GM12801 (cell line): Measurements from ENCODE around the gene SDK2.

Experiments used
- TF ChIP-seq, protein P1 (sequence below): IDR thresholded peaks from one replicate; pipeline ENCODE4 v1.5.1; 2011; ENCODE audit warnings: control low read depth; ENCODE audit not compliant: insufficient read length; ENCODE audit errors: extremely low read depth

SDK2 gene

DNA sequence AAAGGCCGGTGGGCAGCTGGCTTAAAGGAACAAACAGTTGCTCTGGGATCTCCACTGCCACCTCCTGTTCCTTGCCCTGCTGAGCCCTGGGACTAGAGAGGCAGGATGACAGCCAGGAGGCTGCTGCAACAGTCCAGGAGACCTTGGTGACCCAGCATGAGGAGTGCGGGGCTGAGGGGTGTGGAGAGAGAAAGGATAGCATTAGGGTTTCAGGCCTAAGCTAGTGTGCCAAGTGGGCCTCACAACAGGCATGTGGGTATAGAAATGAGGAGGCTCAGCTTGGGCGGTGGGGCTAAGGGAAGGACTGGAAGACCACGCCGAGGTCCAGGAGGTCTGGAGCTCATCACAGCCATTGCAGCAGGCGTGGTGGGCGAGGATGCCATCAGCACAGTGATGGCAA is 39.8 kb downstream of the SDK2 start:
- TF ChIP-seq, protein P1, sequence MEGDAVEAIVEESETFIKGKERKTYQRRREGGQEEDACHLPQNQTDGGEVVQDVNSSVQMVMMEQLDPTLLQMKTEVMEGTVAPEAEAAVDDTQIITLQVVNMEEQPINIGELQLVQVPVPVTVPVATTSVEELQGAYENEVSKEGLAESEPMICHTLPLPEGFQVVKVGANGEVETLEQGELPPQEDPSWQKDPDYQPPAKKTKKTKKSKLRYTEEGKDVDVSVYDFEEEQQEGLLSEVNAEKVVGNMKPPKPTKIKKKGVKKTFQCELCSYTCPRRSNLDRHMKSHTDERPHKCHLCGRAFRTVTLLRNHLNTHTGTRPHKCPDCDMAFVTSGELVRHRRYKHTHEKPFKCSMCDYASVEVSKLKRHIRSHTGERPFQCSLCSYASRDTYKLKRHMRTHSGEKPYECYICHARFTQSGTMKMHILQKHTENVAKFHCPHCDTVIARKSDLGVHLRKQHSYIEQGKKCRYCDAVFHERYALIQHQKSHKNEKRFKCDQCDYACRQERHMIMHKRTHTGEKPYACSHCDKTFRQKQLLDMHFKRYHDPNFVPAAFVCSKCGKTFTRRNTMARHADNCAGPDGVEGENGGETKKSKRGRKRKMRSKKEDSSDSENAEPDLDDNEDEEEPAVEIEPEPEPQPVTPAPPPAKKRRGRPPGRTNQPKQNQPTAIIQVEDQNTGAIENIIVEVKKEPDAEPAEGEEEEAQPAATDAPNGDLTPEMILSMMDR, result no peak

DNA sequence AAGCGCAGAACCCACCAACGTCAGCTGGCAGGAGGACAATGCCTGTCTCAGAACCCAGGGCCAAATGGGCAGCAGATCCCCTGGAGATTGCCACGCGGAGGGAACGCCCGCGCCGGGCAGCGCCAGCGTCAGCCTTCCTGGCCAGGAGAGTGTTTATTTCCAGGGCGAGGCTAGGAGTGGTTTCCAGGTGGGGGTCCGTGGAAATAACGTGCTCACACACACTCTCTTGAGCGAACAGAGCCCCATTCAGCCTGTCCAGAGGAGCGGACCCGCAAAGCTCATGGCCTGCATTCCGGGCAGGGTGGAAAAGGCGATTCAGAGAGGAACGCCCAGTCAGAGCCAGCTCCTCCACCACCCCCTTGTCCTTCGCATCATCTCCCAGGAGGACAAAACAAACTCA is 40.3 kb downstream of the SDK2 start:
- TF ChIP-seq, protein P1, result no peak

DNA sequence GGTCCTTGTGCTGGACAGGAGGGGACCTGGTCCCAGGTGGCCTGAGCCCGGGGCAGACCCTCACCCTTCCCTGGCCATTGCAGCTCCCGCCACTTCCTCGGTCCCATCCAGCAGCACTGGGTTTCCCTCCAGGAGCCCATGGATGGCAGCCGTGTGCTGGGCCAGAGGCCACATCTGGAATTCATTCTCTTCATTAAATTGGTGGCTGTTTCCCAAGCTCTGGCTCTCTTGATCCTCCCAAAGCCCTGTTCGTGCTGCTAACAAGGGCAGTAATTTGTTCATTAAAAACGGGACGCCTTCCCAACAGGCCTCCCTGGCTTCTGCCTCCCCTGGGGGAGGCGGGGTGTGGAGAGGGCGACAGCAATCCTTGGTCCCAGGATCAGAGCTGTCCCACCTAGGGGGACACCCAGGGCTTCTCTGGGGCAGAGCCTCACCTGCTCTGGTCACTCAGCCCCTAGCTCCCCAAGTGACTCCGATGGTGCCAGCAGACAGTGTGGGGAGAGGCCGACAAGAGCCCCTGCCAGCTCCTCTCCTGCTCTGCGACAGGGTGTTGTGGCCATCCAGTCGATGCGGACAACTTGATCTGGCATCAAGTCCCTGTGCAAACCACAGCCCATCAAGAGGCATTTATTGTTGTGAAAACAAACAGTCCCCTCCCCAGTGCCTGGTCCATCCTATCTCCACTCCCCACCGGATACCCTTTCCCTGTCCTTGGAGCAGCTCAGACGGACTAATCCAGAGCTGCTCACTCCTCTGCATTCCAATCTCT is 44.0 kb downstream of the SDK2 start:
- TF ChIP-seq, protein P1, result no peak

DNA sequence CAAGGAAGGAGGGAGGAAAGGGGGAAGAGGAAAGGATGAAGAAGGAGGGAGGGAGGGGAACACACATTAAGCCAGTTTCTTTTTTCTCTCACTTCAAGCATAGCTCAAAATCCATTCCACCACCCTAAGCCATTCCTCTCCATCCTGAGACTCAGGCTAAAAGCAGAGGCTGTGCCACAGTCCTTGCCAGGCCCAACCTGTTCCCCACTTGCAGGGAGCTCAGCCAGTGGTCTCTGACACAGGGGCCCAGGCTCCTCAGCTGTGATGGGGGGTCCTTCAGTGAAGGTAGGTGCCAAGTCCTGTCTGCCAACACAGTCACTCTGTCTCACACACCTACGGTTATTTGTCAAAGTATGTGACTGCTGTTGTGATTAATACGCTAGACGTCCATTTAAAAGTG is 44.6 kb downstream of the SDK2 start:
- TF ChIP-seq, protein P1, result no peak

DNA sequence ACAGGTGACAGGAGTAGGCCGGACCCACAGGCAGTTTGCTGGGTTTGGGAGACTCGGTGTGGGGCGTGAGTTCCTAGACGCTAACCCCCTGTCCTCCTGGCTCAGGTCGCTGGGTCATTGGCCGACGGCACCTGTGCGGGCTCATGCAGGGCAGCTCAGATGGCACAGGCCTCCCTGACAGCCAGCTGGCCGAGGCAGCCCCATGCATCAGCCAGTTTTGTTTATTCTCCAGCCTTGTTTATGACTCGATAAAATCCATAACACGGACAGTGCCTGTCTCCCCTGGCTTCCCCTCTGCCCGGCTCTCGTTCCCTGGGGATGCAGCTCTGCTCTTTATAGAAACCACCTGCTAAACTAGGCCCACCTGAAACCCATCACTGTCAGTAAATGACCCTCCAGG is 46.0 kb downstream of the SDK2 start:
- TF ChIP-seq, protein P1, result no peak

DNA sequence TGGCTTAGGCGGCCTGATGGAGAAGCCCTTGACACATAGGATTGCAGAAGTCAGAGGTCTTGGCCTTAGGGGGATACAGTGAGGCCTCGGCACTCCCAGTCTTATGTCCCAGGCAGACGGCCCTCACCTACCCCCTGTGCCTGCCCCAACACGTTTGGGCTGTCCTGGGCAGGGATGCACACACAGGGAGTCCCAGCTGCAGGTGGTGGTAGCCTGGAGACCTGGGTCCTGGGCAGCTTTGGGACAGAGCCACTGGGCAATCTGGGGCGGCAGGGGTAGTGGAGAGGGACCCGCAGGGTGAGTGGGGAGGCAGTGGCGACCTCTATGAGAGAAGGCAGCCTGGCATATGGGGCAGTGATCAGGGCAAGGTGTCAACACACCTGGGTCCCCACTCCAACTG is 48.3 kb downstream of the SDK2 start:
- TF ChIP-seq, protein P1, result no peak

DNA sequence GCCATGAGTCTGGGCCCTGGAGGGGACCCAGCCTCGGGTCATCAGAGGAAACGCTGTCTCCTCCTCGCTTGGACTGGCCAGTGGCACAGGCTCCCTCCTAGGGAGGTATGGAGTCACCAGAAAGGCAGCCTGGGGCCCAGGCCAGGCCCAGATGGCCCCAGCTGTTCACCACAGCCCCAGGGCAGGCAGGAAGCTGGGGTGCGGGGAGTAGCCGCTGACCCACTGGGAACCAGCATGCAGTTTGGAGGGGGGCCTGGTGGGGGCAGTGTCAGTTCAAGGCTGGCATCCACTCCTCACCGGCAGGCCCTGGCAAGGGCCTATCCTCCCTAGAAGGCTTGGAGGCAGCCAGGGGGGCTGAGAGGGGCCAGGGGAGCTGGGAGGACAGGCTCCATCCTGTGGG is 48.8 kb downstream of the SDK2 start:
- TF ChIP-seq, protein P1, result no peak
